ENCODE data around the gene EPHA8.

Gene EPHA8

DNA sequence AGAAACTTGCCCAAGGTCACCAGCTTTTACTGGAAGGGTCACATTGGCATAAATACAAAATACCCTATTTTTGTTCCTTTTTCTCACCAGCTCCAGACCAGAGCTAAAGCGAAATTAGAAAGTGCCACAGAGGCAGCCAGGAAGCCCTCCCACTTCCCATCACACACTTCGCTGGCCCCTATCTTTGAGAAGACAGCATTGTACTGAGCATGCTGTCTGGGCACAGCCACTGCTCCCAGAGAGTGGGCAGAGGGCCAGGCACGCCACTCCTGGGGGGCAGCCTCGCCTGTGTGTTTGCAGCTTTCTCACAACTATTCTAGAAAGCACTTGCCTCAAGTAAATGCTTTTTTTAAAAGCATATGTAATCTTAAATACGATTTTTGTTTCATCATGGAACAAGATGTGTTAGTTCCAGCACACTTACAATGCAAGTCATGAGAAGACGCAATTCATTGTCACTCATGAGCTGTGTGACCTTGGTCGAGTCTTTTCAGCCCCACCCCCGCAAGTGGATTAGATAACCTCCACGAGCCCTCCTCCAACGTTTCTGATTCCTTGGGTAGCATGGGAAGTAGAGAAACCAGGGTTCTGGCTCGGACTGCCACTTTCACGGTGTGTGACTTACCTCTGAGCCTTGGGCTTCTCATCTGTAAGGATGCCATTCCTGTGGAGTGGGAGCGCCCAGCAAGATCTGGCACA is 25.7 kb upstream of the EPHA8 start:
- no peak for TF ChIP-seq CTCF (IDR thresholded peaks at IDR 0.05)

DNA sequence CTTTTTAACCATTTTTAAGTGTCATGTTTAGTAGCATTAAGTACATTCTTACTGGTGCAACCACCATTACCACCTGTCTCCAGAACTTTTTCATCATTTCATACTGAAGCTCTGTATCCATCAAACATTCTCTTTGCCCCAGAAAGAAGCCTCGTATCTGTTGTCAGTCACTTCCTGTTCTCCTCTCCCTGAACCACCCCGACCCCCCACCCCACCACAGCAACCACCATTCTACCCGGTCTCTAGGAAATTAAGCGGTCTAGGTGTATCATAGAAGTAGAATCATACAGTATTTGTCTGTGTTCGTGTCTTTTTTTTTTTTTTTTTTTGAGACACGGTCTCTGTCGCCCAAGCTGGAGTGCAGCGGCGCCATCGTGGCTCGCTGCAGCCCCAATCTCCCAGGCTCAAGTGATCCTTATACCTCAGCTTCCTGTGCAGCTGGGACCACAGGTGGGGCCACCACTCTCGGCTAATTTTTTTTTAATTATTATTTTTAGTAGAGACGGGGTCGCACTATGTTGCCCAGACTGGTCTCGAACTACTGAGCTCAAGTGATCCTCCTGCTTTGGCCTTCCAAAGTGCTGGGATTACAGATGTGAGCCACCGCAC is 23.7 kb upstream of the EPHA8 start:
- no peak for TF ChIP-seq CTCF (IDR thresholded peaks at IDR 0.05)

DNA sequence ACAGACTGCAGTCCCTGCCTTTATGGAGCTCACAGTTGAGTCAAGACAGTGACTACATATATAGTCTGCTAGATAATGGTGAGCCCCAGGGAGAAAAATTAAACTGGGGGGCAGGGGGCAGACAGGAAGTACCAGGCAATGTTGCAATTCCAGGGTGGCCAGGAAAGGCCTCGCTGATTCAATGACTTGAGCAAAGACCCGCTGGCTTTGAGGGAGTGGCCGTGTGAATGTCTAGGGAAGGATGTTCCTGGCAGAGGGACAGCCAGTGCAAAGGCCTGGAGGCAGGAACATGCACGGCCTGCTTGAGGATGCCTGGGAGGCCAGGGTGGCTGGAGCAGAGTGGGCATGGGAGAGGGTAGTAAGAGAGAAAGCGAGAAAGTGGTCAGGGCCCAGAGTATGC is 23.0 kb upstream of the EPHA8 start:
- no peak for TF ChIP-seq CTCF (IDR thresholded peaks at IDR 0.05)

- TF ChIP-seq CTCF (IDR thresholded peaks at IDR 0.05), result no peak
Measured at GRCh38 chr1:22542886-22543285, 20.4 kb upstream of the EPHA8 start.

DNA sequence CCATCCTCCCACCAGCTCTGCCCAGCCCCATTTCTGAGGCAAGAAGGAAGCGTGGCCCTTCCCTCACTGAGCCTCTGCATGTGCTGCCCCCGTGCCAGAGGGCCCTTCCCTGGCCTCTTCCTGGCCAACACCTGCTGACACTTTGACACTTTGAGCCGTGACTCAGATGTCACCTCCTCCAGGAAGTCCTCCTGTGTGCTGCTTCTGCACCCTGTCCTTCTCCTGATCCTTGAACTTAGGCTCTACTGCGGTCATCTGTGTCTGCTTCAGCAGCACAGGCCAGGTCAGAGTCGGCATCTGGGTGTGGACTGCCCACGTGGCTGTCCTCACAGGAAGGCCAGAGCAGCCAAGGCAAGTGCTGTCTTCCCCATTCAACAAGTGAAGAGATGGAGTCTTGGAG is 19.6 kb upstream of the EPHA8 start:
- no peak for TF ChIP-seq CTCF (IDR thresholded peaks at IDR 0.05)

GRCh38 chr1:22544606-22545005 is 18.7 kb upstream of the EPHA8 start:
- TF ChIP-seq CTCF (IDR thresholded peaks at IDR 0.05), result no peak

- no peak for TF ChIP-seq CTCF (IDR thresholded peaks at IDR 0.05)
Measured at GRCh38 chr1:22545141-22545540, 18.1 kb upstream of the EPHA8 start.

All from LNCAP (cell line).